ENCODE data around the gene SEC14L2. TPM values are rescaled to one million over a fixed set of nuclear protein-coding genes. Genes with fewer than 3 reads are reported as not detected.

Gene SEC14L2
- total RNA-seq, 1 experiment from 2014 or later = 3.9 TPM

- no peak for TF ChIP-seq MYBL2 (CRISPR knock-in tag; IDR thresholded peaks at IDR 0.05)
- no peak for TF ChIP-seq SP1 (CRISPR knock-in tag; conservative IDR thresholded peaks at IDR 0.05)
- TF ChIP-seq RORB (CRISPR knock-in tag; IDR thresholded peaks at IDR 0.05) = no peak
- TF ChIP-seq, protein P1, sequence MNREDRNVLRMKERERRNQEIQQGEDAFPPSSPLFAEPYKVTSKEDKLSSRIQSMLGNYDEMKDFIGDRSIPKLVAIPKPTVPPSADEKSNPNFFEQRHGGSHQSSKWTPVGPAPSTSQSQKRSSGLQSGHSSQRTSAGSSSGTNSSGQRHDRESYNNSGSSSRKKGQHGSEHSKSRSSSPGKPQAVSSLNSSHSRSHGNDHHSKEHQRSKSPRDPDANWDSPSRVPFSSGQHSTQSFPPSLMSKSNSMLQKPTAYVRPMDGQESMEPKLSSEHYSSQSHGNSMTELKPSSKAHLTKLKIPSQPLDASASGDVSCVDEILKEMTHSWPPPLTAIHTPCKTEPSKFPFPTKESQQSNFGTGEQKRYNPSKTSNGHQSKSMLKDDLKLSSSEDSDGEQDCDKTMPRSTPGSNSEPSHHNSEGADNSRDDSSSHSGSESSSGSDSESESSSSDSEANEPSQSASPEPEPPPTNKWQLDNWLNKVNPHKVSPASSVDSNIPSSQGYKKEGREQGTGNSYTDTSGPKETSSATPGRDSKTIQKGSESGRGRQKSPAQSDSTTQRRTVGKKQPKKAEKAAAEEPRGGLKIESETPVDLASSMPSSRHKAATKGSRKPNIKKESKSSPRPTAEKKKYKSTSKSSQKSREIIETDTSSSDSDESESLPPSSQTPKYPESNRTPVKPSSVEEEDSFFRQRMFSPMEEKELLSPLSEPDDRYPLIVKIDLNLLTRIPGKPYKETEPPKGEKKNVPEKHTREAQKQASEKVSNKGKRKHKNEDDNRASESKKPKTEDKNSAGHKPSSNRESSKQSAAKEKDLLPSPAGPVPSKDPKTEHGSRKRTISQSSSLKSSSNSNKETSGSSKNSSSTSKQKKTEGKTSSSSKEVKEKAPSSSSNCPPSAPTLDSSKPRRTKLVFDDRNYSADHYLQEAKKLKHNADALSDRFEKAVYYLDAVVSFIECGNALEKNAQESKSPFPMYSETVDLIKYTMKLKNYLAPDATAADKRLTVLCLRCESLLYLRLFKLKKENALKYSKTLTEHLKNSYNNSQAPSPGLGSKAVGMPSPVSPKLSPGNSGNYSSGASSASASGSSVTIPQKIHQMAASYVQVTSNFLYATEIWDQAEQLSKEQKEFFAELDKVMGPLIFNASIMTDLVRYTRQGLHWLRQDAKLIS (CRISPR knock-in tag; IDR thresholded peaks at IDR 0.05; ENCODE audit: borderline replicate concordance) = no peak
- no peak for TF ChIP-seq CBFB (CRISPR knock-in tag; IDR thresholded peaks at IDR 0.05; ENCODE audit: low read depth)
- no peak for TF ChIP-seq ATF1 (CRISPR knock-in tag; IDR thresholded peaks at IDR 0.05)
- TF ChIP-seq FOXP1 (CRISPR knock-in tag; IDR thresholded peaks at IDR 0.05; ENCODE audit: borderline replicate concordance) = no peak
- no peak for TF ChIP-seq NFE2L1 (CRISPR knock-in tag; IDR thresholded peaks at IDR 0.05)
These were observed 26.1 kb upstream of the SEC14L2 start (continued) for GRCh38 chr22:30370641-30371230.

GRCh38 chr22:30371321-30371720 is 25.5 kb upstream of the SEC14L2 start:
- H3K27ac Mint-ChIP-seq = no peak overlapping the region
- CTCF ChIA-PET = interaction anchor here (0.9 to 1.6 kb wide), 2 partner anchors 53 to 54 kb away, joined by 3 read pairs; partner anchors contain the start of gene MTFP1
- POLR2A ChIA-PET = interaction anchor here (0.8 to 1.2 kb wide), 2 partner anchors 8 to 45 kb away, joined by 3 read pairs; partner anchors contain the start of gene TBC1D10A
- H3K4me1 Mint-ChIP-seq = 0 out of 2 replicates have a peak, but pooled peaks cover 3% of the 10 kb centered on the region
- H3K9me3 Mint-ChIP-seq = no peaks in the 10 kb centered on the region
- no peak overlapping the region for H3K4me3 Mint-ChIP-seq
- DNase-seq (ENCODE audit: low spot score) (no peak), ATAC-seq (no peak)
- TF ChIP-seq HMGXB4 (CRISPR knock-in tag; IDR thresholded peaks at IDR 0.05) (no peak), USF2 (CRISPR knock-in tag; IDR thresholded peaks at IDR 0.05) (no peak), JAZF1 (CRISPR knock-in tag; IDR thresholded peaks at IDR 0.05) (no peak), HMGA2 (CRISPR knock-in tag; IDR thresholded peaks at IDR 0.05) (no peak), ETV6 (CRISPR knock-in tag; IDR thresholded peaks at IDR 0.05) (no peak), ELF4 (CRISPR knock-in tag; IDR thresholded peaks at IDR 0.05; ENCODE audit: low read depth) (no peak), FOXJ3 (CRISPR knock-in tag; IDR thresholded peaks at IDR 0.05; ENCODE audit: borderline replicate concordance) (no peak)
- TF ChIP-seq, protein P2, sequence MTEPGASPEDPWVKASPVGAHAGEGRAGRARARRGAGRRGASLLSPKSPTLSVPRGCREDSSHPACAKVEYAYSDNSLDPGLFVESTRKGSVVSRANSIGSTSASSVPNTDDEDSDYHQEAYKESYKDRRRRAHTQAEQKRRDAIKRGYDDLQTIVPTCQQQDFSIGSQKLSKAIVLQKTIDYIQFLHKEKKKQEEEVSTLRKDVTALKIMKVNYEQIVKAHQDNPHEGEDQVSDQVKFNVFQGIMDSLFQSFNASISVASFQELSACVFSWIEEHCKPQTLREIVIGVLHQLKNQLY (CRISPR knock-in tag; IDR thresholded peaks at IDR 0.05) = no peak
- no peaks in the 10 kb centered on the region for H3K27me3 Mint-ChIP-seq (ENCODE audit: low read depth)
- no peaks in the 10 kb centered on the region for H3K36me3 Mint-ChIP-seq

DNA sequence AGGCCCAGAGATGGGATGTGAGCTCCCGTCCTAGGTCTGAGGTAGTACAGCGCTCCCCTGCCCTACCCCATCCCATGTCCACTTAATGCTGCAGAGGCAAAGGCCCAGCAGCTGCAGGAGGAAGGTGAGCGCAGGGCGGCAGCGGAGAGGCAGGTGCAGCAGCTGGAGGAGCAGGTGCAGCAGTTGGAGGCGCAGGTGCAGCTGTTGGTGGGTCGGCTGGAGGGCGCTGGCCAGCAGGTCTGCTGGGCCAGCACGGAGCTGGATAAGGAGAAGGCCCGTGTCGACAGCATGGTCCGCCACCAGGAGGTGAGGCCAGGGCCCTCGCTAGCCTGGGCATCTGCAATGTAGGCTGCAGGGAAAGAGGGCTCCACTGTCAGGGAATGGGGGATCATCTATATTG is 24.8 kb upstream of the SEC14L2 start:
- no peak for TF ChIP-seq NR3C1 (CRISPR knock-in tag; conservative IDR thresholded peaks at IDR 0.05; ENCODE audit: low read depth)
- TF ChIP-seq, protein P3, sequence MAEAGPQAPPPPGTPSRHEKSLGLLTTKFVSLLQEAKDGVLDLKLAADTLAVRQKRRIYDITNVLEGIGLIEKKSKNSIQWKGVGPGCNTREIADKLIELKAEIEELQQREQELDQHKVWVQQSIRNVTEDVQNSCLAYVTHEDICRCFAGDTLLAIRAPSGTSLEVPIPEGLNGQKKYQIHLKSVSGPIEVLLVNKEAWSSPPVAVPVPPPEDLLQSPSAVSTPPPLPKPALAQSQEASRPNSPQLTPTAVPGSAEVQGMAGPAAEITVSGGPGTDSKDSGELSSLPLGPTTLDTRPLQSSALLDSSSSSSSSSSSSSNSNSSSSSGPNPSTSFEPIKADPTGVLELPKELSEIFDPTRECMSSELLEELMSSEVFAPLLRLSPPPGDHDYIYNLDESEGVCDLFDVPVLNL (CRISPR knock-in tag; IDR thresholded peaks at IDR 0.05; ENCODE audit: borderline replicate concordance, low read depth) = 0 out of 2 replicates have a peak, but pooled peaks have one; percentile 15
- Mint-ChIP-seq H3K27ac (no peak overlapping the region), H3K36me3 (no peaks in the 10 kb centered on the region), H3K4me3 (no peak overlapping the region), H3K4me1 (0 out of 2 replicates have a peak, but pooled peaks cover 3% of the 10 kb centered on the region), H3K9me3 (no peaks in the 10 kb centered on the region), H3K27me3 (ENCODE audit: low read depth) (no peaks in the 10 kb centered on the region)
- ChIA-PET POLR2A (interaction anchor here (0.6 to 1.2 kb wide), 3 partner anchors 9 to 45 kb away, joined by 3 read pairs; partner anchors contain the start of gene TBC1D10A), CTCF (interaction anchor here (0.9 to 1.6 kb wide), 3 partner anchors 15 to 53 kb away, joined by 3 to 4 read pairs (median 3); partner anchors contain the start of genes MTFP1 and RNF215)
- DNase-seq (ENCODE audit: low spot score) (no peak), ATAC-seq (peak; percentile 33; the same call in 1 of the 2 replicates)
